NCI-H345 treated with DMSO at 0.1 percent for 48 hours (cell line): ENCODE results near the gene GP1BA.
A peak's percentile ranks its signal among the peaks of the same experiment; 100 is the strongest.

Source experiments
- DNase-seq: peaks from one replicate; lab custom pipeline; 2025; ENCODE audit not compliant: unreplicated experiment; lab: John Stamatoyannopoulos, UW

GP1BA gene

DNA sequence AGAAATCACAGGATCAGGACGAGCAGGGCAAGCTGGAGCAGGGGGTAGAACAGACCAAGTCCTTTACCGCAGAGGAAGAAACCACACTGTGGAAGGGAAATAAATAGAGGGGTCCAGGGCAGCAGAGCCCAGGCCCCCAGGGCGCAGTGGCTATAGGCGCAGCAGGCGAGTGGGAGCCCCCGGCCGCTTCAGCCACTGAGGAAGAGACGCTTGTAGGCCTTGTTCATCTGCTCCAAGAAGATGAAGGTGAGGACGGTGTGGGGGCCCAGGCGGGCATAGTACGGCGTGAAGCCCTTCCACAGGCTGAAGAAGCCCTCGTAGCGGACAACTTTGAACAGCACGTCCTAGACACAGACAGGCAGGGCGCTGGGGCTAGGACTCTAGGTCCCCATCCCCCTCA lies 5.5 kb downstream of the GP1BA start:
- DNase-seq = no peak

DNA sequence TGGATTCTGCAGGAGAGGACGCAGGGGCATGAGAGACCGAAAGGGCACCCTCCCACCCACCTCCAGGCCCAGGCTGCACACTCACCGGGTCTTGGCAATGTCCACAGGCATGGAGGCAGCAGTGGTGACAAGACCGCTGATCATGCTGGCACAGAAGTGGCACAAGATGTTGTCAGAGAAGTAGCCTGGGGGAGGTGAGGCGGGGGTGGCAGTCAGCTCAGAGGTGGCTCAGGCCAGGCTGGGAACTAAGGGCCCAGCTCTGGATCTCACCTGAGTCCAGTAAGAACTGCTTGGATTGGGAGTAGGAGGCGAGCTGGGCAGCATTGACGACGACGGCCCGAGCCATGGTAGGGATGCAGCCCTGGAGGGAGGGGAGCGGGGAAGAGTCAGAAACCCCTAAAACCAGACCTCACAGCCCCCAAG lies 6.0 kb downstream of the GP1BA start:
- DNase-seq = no peak

DNA sequence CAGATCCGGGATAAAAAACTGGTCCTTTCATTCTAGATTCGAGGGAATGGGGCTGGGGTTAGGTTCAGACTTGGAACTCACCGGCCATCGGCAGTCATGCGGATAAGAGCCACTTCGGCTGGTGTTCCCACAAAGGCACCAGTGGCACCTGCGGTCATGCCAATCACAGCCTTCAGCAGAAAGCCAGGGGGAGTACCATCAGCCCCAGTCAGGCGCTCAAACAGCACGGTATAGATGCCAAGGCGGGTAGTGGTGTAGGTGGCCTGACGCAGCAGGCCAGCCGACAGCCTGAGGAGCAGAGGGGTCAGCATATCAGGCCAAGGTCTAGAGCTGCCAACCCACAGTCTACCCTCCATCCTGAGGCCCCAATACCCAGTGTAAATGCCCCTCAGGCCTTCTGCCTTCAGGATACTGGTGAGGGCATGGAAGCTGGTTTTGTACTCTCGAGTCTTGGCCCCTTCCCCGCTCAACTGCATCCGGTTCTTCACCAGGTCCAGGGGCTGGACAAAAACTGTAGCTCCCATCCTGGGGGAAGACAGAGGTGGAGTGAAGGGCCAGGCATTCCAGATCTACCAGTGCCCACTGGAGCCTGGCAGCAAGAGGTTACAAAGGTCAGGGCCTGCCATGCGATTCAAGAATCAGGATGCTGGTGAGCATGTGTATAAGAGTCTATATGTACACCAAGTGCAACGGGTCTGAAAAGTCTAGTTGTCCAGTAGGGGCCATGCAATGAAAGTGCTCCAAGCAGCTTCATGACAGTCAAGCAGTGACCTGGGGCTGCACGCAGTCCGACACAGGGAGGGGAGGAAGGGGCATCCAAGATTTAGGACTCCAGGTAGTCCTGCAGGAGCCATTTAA lies 6.8 kb downstream of the GP1BA start:
- DNase-seq = no peak

DNA sequence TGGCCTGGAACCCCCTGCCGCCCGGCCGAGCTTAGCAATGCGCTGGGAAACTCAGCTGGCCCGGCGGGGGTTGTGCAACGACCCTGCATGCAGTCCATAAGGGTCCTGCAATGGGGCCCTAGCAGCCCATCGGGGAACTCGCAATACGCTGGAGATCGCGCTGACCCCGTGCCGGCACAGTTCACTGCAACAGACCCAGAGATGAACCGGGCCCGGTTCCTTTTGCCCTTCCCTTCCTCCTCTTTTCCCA lies 7.4 kb downstream of the GP1BA start:
- DNase-seq = no peak

DNA sequence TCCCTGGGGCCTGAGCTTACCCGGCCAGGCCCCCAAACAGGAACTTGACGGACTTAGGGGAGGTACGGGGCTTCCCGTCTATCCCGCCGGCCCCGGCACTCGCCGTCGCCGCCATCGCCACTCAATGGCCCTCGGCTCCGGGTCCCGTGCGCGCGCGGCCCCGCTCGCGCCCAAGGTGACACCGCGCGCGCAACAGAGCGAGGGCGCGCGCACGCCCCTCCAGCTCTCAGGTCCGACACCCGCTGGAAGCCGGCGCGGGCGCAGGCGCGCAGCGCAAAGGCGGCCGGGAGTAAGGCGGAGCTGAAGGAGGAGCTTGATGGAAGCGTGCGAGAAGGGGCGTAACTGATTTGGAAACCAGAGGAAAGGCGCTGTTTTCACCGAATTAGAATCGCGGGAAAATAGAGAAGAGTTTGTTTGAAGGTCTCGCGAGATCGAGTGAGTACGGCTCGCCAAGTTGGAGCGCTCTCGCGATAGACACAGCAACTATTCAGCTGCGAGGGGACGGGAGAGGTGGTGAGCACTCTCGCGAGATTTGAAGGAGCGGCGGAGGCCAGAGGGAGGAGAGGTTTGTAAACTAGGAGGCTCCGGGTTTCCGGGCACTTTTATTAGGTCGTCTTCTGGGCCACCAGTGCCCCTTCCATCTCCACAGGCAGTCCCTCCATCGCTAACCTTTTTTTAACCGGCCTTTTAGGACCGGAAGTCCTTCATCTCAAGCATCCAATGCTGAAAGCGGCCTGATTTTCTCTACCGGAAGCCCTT lies 7.9 kb downstream of the GP1BA start, which contains the start of the genes RNF167 and SLC25A11:
Gene RNF167 (plus strand): TSS at position 473 of the 759 bp plus-strand sequence. CDS start 642 bp downstream, outside the sequence.
Gene SLC25A11 (minus strand): TSS at position 251 of the 759 bp plus-strand sequence. CDS start 136 bp downstream, at position 115.
- peak; percentile 94 for DNase-seq

DNA sequence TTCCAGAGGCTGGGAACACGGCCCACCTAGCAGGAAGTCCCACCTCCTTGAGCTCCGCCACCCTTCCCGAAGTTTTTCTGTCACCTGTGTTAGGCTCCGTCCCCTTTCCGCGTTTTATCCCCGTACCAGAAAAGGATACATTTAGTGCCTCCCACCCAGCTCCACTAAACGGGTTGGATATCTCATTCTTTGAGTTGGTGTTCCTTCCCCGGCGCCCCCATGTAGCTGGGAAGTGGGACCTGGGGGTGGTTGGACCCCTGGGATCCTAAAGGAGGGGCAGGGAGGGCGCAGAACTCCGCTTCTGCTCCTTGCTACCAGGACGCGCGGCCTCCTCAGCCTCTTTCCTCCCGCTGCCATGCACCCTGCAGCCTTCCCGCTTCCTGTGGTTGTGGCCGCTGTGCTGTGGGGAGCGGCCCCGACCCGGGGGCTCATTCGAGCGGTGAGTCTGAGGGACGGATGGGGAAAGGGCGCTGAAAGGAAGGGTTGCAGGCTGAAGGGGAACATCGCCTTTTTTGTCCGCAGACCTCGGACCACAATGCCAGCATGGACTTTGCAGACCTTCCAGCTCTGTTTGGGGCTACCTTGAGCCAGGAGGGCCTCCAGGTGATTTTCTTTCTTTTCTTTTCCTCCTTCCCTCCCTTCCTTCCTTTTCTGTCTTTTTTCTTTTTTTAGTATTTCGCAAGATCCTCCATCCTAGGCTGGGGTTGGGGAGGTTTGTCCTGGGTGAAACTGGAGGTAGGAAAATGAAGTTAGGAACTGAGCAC lies 8.7 kb downstream of the GP1BA start:
- DNase-seq = peak; percentile 81

DNA sequence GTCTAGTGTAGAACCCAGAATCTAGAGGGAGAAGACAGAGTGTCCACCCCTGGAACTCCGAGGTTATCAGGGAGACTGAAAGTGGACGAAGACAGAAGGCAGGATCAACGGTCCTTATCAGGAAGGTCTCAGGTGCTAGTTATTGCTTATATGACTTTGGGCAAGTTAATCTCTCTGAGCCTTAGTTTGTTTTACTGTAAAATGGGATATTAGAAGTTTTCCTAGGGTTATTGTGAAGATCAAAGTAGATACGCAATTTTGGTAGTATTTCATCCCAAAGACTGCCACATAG lies 9.2 kb downstream of the GP1BA start:
- DNase-seq = no peak

DNA sequence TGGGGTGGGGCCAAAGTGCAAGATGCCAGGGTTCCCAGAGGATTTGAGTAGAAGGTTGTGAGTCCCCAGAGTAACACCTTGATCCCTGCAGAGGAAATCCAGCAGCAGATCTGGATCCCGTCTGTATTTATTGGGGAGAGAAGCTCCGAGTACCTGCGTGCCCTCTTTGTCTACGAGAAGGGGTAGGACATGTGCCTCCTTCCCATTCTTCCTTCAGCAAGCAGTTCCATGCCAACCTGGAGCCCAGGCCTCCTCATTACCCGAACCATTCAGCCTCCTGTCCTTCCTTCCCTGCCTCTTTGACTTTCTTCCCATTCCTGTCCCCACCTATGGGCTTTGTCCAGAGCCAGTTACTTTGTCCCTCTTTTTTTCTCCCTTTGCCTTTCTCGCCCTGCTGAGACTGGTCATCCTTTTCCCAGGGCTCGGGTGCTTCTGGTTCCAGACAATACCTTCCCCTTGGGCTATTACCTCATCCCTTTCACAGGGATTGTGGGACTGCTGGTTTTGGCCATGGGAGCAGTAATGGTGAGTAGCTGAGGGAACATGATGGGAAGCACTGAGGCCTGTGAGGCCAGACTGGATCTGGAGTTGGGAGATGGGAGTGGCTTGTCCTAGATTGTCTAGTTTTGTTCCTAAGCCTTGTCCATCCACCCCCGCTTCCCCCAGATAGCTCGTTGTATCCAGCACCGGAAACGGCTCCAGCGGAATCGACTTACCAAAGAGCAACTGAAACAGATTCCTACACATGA lies 10.9 kb downstream of the GP1BA start:
- no peak for DNase-seq

DNA sequence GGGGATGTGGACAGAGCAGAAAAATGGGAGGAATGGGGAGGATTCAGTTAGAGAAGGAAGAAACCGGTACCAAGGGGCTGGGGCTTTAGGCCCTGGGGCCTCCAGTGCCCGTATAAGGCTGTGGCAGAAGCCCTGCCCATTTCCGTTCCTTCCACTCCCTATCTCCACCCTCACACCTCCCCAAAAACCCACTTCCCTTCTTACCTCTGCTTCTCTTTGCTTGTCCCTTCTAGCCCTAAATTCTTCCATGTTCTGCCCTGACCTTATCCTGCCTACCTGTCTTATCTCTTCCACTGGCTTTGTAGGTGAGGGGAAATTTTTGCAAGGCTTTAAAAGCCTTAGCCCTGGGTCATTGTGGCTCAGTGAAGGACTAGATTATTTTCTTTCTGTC lies 12.1 kb downstream of the GP1BA start:
- no peak for DNase-seq

DNA sequence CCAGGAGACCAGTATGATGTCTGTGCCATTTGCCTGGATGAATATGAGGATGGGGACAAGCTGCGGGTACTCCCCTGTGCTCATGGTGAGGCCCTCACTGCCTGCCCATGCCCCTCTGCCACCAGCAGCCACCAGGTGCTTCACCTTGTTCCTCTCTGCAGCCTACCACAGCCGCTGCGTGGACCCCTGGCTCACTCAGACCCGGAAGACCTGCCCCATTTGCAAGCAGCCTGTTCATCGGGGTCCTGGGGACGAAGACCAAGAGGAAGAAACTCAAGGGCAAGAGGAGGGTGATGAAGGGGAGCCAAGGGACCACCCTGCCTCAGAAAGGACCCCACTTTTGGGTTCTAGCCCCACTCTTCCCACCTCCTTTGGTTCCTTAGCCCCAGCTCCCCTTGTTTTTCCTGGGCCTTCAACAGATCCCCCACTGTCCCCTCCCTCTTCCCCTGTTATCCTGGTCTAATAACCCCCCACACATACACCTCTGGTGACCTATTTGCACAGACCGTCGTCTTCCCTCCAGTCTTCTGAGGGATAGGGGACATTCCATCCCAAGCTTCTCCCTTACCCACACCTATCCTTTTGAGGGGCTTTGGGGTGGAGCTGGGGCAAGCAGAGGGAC lies 12.6 kb downstream of the GP1BA start:
- DNase-seq = no peak

DNA sequence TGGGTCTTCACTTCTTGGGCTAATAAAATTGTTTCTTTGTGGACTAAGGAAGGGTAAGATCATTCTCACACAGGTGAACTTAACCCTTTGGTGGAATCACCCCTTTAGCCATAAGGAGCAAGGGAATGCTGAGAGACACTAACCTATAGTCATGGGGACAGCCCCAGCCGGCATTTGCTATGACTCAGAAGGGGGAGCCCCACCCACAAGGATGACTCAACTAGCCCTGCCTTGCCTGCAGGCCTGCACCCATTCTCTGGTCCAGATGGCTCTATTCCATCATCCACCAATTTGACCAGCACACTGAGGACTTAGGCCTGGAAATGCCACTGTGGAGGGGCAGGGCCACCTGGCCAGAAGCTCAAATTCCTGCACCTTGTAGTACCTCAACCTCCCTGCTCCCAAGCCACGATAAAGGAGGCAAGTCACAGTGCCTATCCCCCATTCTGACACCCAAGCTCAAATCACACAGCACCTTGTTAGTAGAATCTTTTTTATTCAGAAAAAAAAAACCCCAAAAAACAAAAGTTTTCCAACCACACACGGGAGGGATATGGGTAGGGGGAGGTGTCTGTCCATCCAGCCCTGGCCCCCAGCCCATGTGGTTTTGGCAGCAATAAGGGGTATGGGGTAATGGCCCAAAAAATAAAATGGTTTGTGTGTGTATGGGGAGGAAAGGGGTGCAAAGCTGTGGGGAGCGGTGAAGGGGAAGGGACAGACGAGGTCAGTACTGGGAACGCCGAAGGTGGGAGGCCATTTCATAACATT lies 13.3 kb downstream of the GP1BA start:
- no peak for DNase-seq

DNA sequence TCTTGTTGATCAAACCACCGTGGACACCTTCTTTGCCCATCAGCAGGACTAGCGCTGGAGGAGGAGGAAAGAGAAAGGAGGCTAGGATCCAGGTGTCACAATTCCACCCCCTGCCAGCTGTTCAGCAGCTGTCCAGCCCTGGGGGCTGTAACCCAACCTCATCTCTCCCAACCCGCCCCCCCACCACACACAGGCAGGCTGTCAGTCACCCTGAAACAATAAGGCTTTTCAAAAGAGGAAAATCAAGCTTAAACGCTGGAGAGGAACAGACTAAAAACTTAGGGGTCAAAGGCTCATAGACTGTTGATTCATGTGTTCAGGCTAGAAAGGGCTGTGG lies 13.8 kb downstream of the GP1BA start:
- DNase-seq = no peak

DNA sequence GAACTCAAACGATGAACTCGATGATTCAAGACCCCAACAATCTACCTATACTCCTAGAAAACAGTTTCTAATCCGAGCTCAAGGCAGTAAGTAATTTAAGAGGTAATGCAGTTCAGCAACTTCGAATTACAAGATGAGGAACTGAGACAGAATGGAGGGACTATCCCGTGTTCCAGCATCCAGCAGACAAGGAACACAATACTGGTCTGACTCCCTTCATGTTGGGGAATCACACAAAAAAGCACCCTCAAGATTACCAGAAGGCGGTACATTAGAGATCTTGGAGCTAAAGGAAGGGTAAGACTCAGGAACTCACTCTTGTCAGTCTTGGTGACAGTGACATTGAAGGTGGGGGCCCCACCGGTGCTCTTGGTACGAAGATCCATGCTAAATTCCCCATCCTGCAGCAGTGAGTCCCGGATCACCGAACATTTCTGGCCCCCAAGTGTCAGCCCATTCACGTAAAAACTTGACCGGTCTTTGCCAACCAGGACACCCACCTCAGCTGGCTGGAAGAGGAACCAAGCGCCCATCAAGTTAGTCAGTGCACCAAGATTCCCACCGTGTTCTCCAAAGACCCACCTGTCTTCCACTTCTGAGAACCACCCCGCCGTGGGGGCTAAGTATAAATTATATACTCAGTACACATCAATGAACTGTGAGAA lies 14.4 kb downstream of the GP1BA start:
- no peak for DNase-seq

DNA sequence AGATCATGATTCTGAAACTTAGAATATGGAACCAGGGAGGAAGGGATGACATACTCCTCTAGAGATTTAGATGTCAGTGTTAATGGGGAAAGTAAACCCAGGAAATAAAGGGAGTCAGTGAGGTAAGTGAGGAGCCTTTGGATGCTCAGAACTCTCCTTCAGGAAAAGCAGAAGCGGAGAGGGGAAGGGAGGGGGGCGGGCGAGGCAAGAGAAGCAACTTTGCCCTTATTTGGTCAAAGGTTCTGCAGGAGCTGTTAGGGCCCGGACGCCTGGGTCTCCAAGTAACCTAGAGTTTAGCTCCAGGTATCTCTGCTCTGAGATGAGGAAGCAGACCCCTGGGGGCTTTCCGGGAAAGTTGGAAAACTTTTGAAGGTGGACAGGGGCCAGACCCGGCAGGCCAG lies 14.9 kb downstream of the GP1BA start:
- no peak for DNase-seq

DNA sequence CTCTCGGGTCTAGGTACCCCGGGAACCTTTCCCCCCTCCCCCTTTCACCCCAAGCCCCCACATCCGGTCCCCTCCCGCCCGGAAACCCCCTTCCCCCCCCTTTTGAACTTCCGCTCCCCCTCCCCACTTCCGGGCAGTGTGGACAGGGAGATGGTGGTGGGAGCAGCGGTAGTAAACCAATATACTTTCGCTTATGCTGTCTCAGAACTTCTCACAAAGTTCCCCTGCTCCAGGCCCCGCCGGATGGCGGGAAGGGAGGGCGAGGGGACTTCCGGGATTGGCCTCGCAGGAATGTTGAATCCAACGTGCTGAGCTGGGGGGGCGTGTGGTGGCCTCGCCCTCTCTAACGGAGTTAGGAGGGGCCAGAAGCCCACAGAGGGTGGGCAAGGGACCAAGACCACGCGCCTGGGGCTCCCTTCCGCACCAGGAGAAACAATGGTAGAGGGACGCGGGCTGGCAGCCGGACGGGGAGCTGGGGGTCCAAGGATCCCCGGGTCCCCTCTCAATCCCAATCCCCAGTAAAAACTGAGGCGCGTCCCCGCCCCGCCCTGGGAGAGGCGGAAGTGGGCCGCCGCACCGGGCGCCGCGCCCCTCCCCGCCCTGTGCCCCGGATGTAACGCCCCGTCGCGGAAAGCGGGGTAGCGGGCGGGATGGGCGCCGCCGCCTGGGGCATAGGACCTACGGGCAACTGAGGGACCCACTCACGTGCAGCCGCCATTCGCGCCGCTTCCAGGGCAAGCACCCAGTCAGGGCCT lies 15.5 kb downstream of the GP1BA start:
- no peak for DNase-seq

DNA sequence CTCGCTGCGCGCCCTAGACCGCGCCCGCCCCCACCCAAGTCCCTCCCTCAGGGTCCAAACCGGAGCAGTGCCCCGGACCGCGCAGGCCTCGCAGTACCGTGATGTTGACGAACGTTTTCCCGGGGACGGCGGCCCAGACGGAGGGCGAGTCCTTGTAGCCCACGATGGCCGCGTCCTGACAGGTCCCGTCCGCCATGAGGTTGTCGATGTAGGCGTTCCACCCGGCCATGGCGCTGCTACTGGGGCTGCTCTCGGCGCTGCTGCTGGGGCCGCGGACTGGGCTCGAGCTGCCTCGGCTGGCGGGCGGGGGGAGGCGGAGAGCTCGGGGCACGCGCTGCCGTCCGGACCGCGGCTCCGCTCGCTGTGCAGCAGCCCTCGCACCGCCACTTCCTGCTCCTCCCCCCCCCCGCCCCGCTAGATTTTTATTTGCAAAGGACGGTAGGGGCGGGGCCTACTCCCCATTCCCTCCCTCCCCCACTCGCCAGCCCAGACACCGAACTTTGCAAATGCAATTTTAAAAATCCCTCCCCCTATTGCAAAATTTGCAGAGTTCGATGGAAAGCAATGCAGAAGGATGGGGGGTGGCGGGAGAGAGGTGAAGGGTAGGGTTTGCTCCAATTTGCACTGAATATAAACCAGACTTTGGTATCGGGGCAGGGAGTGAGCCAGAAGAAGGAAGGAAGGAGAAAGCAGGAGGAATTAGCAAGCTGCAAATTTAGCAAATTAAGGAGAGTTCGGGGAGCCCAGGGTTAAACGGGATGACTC lies 16.3 kb downstream of the GP1BA start, which contains the start of gene PFN1:
Gene PFN1 (minus strand): TSS at position 365 of the 765 bp plus-strand sequence. CDS start 136 bp downstream, at position 229.
- DNase-seq = peak; percentile 65

DNA sequence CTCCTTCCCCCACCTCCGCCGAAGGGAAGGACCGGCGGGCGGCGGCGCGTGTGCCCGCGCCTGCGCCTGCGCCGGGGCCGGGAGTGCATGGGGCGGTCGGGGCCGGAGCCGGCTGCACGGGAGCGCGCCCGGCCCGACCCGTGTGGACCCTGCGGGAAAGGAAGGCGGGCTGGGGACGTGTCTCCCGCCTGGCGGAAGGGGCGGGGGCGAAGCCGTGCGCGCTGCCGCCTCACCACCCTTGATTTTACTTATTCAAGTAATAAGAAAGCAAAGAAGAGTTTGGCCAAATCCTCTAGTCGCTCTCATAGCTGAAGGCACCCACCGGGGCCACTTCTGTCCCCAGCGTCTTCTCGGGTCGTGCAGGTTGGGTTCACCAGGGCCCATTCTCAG lies 16.8 kb downstream of the GP1BA start:
- DNase-seq = peak; percentile 50
